ENCODE results near the gene BAHD1.
"Not testable (repeated sequence)": the region's sequence is repeated elsewhere in the genome, so short reads cannot be mapped to it uniquely, and the experiment has no call there.

BAHD1 gene

GRCh38 chr15:40450047-40450446 is 9.3 kb downstream of the BAHD1 start:
- H2BK12ac ChIP-seq (ENCODE audit: low read length) = no peak overlapping the region
- H3K27me3 ChIP-seq (ENCODE audit: control insufficient read depth in 3 of 3, insufficient read depth in 3 of 3, low read depth in 1 of 3, low read length in 3 of 3) = no peaks in the 10 kb centered on the region
- H2AK5ac ChIP-seq (ENCODE audit: low read depth, low read length) = no peak overlapping the region
- H2BK120ac ChIP-seq (ENCODE audit: low read depth, low read length) = no peak overlapping the region
- no peaks in the 10 kb centered on the region for H3K9me3 ChIP-seq (replicated peaks in 1 of 2; ENCODE audit: control insufficient read depth in 2 of 2, insufficient read depth in 1 of 2, low read depth in 1 of 2, low read length in 2 of 2)
- no peak overlapping the region for H3K9ac ChIP-seq (ENCODE audit: low read depth, low read length, poor library complexity)
- no peak overlapping the region for H2BK15ac ChIP-seq (ENCODE audit: low read length)
- no peak overlapping the region for H3K4me2 ChIP-seq (ENCODE audit: insufficient read depth, low read length, poor library complexity, severe bottlenecking)
- no peak for DNase-seq (ENCODE audit: low spot score)
- H3K79me1 ChIP-seq (ENCODE audit: low read depth, low read length) = peaks cover 6% of the 10 kb centered on the region
- WGBS, 2 donors (ENCODE audit: extremely low coverage in 2 of 2, insufficient read length in 2 of 2, insufficient replicate concordance in 1 of 2) = no CpG with 5 or more reads among the region's 2 CpGs
- no peak overlapping the region for H3K23ac ChIP-seq (ENCODE audit: low read depth, low read length, poor library complexity)
- H2BK5ac ChIP-seq (ENCODE audit: low read length) = no peak overlapping the region
- H3K27ac ChIP-seq (replicated peaks; ENCODE audit: low read length) = no peak overlapping the region
- H2AFZ ChIP-seq (ENCODE audit: low read length) = no peak overlapping the region
- H4K8ac ChIP-seq (ENCODE audit: low read depth, low read length) = no peak overlapping the region
- H3K4me1 ChIP-seq (ENCODE audit: control insufficient read depth in 2 of 2, insufficient read depth in 1 of 2, low read depth in 1 of 2, low read length in 2 of 2) = peaks cover 11 to 32% of the 10 kb centered on the region in 2 donors
- H3K4me3 ChIP-seq (ENCODE audit: low read length in 2 of 2) = no peak overlapping the region
- no peak overlapping the region for H3K18ac ChIP-seq (ENCODE audit: low read length)
- H4K91ac ChIP-seq (ENCODE audit: low read depth, low read length, poor library complexity) = no peak overlapping the region
- H3K4ac ChIP-seq (ENCODE audit: low read length) = no peak overlapping the region
- no peak overlapping the region for H3K14ac ChIP-seq (ENCODE audit: low read length)
- H3K36me3 ChIP-seq (replicated peaks in 1 of 2; ENCODE audit: control insufficient read depth in 2 of 2, insufficient read depth in 2 of 2, low read length in 2 of 2) = peaks cover 0 to 7% of the 10 kb centered on the region in 2 donors

- peaks cover 0 to 7% of the 10 kb centered on the region in 2 donors for H3K36me3 ChIP-seq (replicated peaks in 1 of 2; ENCODE audit: control insufficient read depth in 2 of 2, insufficient read depth in 2 of 2, low read length in 2 of 2)
Observed at GRCh38 chr15:40451527-40452158, 10.9 kb downstream of the BAHD1 start.

DNA sequence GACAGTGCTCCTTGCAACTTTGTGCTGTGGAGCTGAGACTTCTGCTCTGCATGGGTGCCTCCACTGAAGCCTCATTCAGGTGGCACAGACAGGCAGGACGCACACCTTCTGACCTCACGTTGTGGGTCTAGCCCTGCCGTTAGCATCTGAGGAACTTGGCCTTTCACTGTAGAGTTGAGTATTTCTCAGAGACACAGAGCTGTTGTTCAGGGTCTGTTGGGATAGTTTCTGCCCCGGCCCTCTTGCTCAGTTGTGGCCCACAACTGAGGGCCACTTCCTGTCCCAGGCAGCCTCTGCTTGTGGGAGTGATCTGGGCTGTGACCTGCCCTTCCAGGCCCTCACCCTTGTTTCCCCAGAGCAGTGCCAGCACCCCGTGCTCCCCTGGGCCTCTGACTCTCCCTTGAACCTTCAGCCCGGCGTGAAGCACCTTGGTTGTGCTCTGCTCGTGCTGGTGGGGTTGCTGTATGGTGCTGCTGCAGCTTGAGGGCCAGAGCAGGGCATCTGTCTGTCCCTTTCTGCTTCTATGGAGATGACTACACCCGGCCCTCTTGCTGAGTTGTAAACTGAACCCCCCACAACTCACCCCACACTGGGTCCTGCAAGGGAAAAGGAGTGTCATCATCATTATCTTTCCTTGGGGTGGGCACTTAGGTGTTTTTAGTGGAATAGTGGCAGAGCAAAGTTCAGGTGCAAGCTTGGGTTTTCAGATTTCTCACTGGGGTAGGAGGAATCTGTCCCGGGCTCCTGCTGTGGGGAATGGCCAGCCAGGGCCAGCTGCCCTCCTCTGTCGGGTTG is 11.7 kb downstream of the BAHD1 start:
- H3K4me3 ChIP-seq (ENCODE audit: low read length in 2 of 2) = no peak overlapping the region
- H4K91ac ChIP-seq (ENCODE audit: low read depth, low read length, poor library complexity) = no peak overlapping the region
- no peak overlapping the region for H2BK12ac ChIP-seq (ENCODE audit: low read length)
- H3K4ac ChIP-seq (ENCODE audit: low read length) = no peak overlapping the region
- H2AK5ac ChIP-seq (ENCODE audit: low read depth, low read length) = no peak overlapping the region
- no peak overlapping the region for H2AFZ ChIP-seq (ENCODE audit: low read length)
- H3K36me3 ChIP-seq (replicated peaks in 1 of 2; ENCODE audit: control insufficient read depth in 2 of 2, insufficient read depth in 2 of 2, low read length in 2 of 2) = peaks cover 0 to 3% of the 10 kb centered on the region in 2 donors
- no peak overlapping the region for H2BK15ac ChIP-seq (ENCODE audit: low read length)
- no peak overlapping the region for H3K14ac ChIP-seq (ENCODE audit: low read length)
- no peaks in the 10 kb centered on the region for H3K27me3 ChIP-seq (ENCODE audit: control insufficient read depth in 3 of 3, insufficient read depth in 3 of 3, low read depth in 1 of 3, low read length in 3 of 3)
- H2BK120ac ChIP-seq (ENCODE audit: low read depth, low read length) = no peak overlapping the region
- H3K9me3 ChIP-seq (replicated peaks in 1 of 2; ENCODE audit: control insufficient read depth in 2 of 2, insufficient read depth in 1 of 2, low read depth in 1 of 2, low read length in 2 of 2) = no peaks in the 10 kb centered on the region
- H3K27ac ChIP-seq (replicated peaks; ENCODE audit: low read length) = no peak overlapping the region
- peaks cover 8% of the 10 kb centered on the region for H3K79me1 ChIP-seq (ENCODE audit: low read depth, low read length)
- H3K23ac ChIP-seq (ENCODE audit: low read depth, low read length, poor library complexity) = no peak overlapping the region
- H3K9ac ChIP-seq (ENCODE audit: low read depth, low read length, poor library complexity) = no peak overlapping the region
- peaks cover 0 to 29% of the 10 kb centered on the region in 2 donors for H3K4me1 ChIP-seq (ENCODE audit: control insufficient read depth in 2 of 2, insufficient read depth in 1 of 2, low read depth in 1 of 2, low read length in 2 of 2)
- no peak overlapping the region for H4K8ac ChIP-seq (ENCODE audit: low read depth, low read length)
- H2BK5ac ChIP-seq (ENCODE audit: low read length) = no peak overlapping the region
- H3K18ac ChIP-seq (ENCODE audit: low read length) = no peak overlapping the region
- no peak overlapping the region for H3K4me2 ChIP-seq (ENCODE audit: insufficient read depth, low read length, poor library complexity, severe bottlenecking)
- no CpG with 5 or more reads among the region's 11 CpGs for WGBS, 2 donors (ENCODE audit: extremely low coverage in 2 of 2, insufficient read length in 2 of 2, insufficient replicate concordance in 1 of 2)
- no peak for DNase-seq (ENCODE audit: low spot score)

More at GRCh38 chr15:40451527-40452158, 10.9 kb downstream of the BAHD1 start:
- no peaks in the 10 kb centered on the region for H3K9me3 ChIP-seq (replicated peaks in 1 of 2; ENCODE audit: control insufficient read depth in 2 of 2, insufficient read depth in 1 of 2, low read depth in 1 of 2, low read length in 2 of 2)
- H3K4me1 ChIP-seq (ENCODE audit: control insufficient read depth in 2 of 2, insufficient read depth in 1 of 2, low read depth in 1 of 2, low read length in 2 of 2) = peaks cover 0 to 29% of the 10 kb centered on the region in 2 donors
- no peak overlapping the region for H3K23ac ChIP-seq (ENCODE audit: low read depth, low read length, poor library complexity)
- no peak overlapping the region for H2BK5ac ChIP-seq (ENCODE audit: low read length)
- H2AFZ ChIP-seq (ENCODE audit: low read length) = no peak overlapping the region
- no peak for DNase-seq (ENCODE audit: low spot score)
- no peak overlapping the region for H3K4me3 ChIP-seq (ENCODE audit: low read length in 2 of 2)
- H3K18ac ChIP-seq (ENCODE audit: low read length) = no peak overlapping the region
- H3K14ac ChIP-seq (ENCODE audit: low read length) = no peak overlapping the region
- H3K27me3 ChIP-seq (ENCODE audit: control insufficient read depth in 3 of 3, insufficient read depth in 3 of 3, low read depth in 1 of 3, low read length in 3 of 3) = no peaks in the 10 kb centered on the region
- H3K79me1 ChIP-seq (ENCODE audit: low read depth, low read length) = peaks cover 8% of the 10 kb centered on the region
- H4K8ac ChIP-seq (ENCODE audit: low read depth, low read length) = no peak overlapping the region
- H2BK12ac ChIP-seq (ENCODE audit: low read length) = no peak overlapping the region
- no peak overlapping the region for H3K4me2 ChIP-seq (ENCODE audit: insufficient read depth, low read length, poor library complexity, severe bottlenecking)
- H4K91ac ChIP-seq (ENCODE audit: low read depth, low read length, poor library complexity) = no peak overlapping the region
- H2BK120ac ChIP-seq (ENCODE audit: low read depth, low read length) = no peak overlapping the region
- WGBS, 2 donors (ENCODE audit: extremely low coverage in 2 of 2, insufficient read length in 2 of 2, insufficient replicate concordance in 1 of 2) = no CpG with 5 or more reads among the region's 3 CpGs
- H3K9ac ChIP-seq (ENCODE audit: low read depth, low read length, poor library complexity) = no peak overlapping the region
- no peak overlapping the region for H3K4ac ChIP-seq (ENCODE audit: low read length)
- no peak overlapping the region for H2BK15ac ChIP-seq (ENCODE audit: low read length)
- H3K27ac ChIP-seq (replicated peaks; ENCODE audit: low read length) = no peak overlapping the region
- H2AK5ac ChIP-seq (ENCODE audit: low read depth, low read length) = no peak overlapping the region

- H3K4me2 ChIP-seq (ENCODE audit: insufficient read depth, low read length, poor library complexity, severe bottlenecking); DNase-seq (ENCODE audit: low spot score); H2BK12ac ChIP-seq (ENCODE audit: low read length); H3K14ac ChIP-seq (ENCODE audit: low read length); H4K8ac ChIP-seq (ENCODE audit: low read depth, low read length); H3K27ac ChIP-seq (replicated peaks; ENCODE audit: low read length); H3K4ac ChIP-seq (ENCODE audit: low read length); H3K9me3 ChIP-seq (replicated peaks in 1 of 2; ENCODE audit: control insufficient read depth in 2 of 2, insufficient read depth in 1 of 2, low read depth in 1 of 2, low read length in 2 of 2); H2AK5ac ChIP-seq (ENCODE audit: low read depth, low read length); H3K9ac ChIP-seq (ENCODE audit: low read depth, low read length, poor library complexity); H3K4me3 ChIP-seq (ENCODE audit: low read length in 2 of 2); H3K27me3 ChIP-seq (ENCODE audit: control insufficient read depth in 3 of 3, insufficient read depth in 3 of 3, low read depth in 1 of 3, low read length in 3 of 3); H4K91ac ChIP-seq (ENCODE audit: low read depth, low read length, poor library complexity); H2BK15ac ChIP-seq (ENCODE audit: low read length); H2AFZ ChIP-seq (ENCODE audit: low read length); H2BK5ac ChIP-seq (ENCODE audit: low read length); H3K23ac ChIP-seq (ENCODE audit: low read depth, low read length, poor library complexity); H2BK120ac ChIP-seq (ENCODE audit: low read depth, low read length): not testable (repeated sequence)
- peaks cover 0 to 29% of the 10 kb centered on the region in 2 donors for H3K4me1 ChIP-seq (ENCODE audit: control insufficient read depth in 2 of 2, insufficient read depth in 1 of 2, low read depth in 1 of 2, low read length in 2 of 2)
- H3K18ac ChIP-seq (ENCODE audit: low read length) = peak overlapping the region; percentile 39
- H3K36me3 ChIP-seq (replicated peaks in 1 of 2; ENCODE audit: control insufficient read depth in 2 of 2, insufficient read depth in 2 of 2, low read length in 2 of 2) = peaks cover 5 to 13% of the 10 kb centered on the region in 2 donors
- no CpG with 5 or more reads among the region's 3 CpGs for WGBS, 2 donors (ENCODE audit: extremely low coverage in 2 of 2, insufficient read length in 2 of 2, insufficient replicate concordance in 1 of 2)
- peaks cover 11% of the 10 kb centered on the region for H3K79me1 ChIP-seq (ENCODE audit: low read depth, low read length)
Observed at GRCh38 chr15:40453941-40454340, 13.2 kb downstream of the BAHD1 start.
